Measurements from ENCODE around the gene FCER2.

Gene FCER2

GRCh38 chr19:7732045-7732444 is 30.1 kb upstream of the FCER2 start, which contains the start of gene CLEC4G:
TSS of gene CLEC4G (minus strand) at chr19:7732110. CDS start at chr19:7732102, 8 bp downstream.
- DNase-seq (ENCODE audit: low read depth) = no peak

- no peak for DNase-seq (ENCODE audit: low read depth)
Observed at GRCh38 chr19:7731615-7732014, 29.7 kb upstream of the FCER2 start.

GRCh38 chr19:7731218-7731595 is 29.3 kb upstream of the FCER2 start:
- no peak for DNase-seq (ENCODE audit: low read depth)

GRCh38 chr19:7730286-7731217 is 28.6 kb upstream of the FCER2 start:
- DNase-seq (ENCODE audit: low read depth) = no peak

GRCh38 chr19:7729831-7730285 is 27.9 kb upstream of the FCER2 start:
- DNase-seq (ENCODE audit: low read depth) = no peak

GRCh38 chr19:7729211-7729610 is 27.3 kb upstream of the FCER2 start:
- DNase-seq (ENCODE audit: low read depth) = no peak

- DNase-seq (ENCODE audit: low read depth) = no peak
Observed at GRCh38 chr19:7725791-7726190, 23.9 kb upstream of the FCER2 start.

- no peak for DNase-seq (ENCODE audit: low read depth)
Observed at GRCh38 chr19:7722231-7722651, 20.3 kb upstream of the FCER2 start.

GRCh38 chr19:7720351-7720750 is 18.4 kb upstream of the FCER2 start:
- no peak for DNase-seq (ENCODE audit: low read depth)

GRCh38 chr19:7718668-7719067 is 16.7 kb upstream of the FCER2 start:
- DNase-seq (ENCODE audit: low read depth) = no peak

GRCh38 chr19:7716762-7717161 is 14.8 kb upstream of the FCER2 start:
- DNase-seq (ENCODE audit: low read depth) = no peak

- no peak for DNase-seq (ENCODE audit: low read depth)
Observed at GRCh38 chr19:7715671-7716070, 13.7 kb upstream of the FCER2 start.

GRCh38 chr19:7710616-7711015 is 8.7 kb upstream of the FCER2 start:
- DNase-seq (ENCODE audit: low read depth) = no peak

- no peak for DNase-seq (ENCODE audit: low read depth)
Observed at GRCh38 chr19:7709932-7710460, 8.1 kb upstream of the FCER2 start.

- DNase-seq (ENCODE audit: low read depth) = no peak
Observed at GRCh38 chr19:7706955-7707456, 5.1 kb upstream of the FCER2 start.

GRCh38 chr19:7706188-7706954 is 4.4 kb upstream of the FCER2 start:
- no peak for DNase-seq (ENCODE audit: low read depth)

- peak; percentile 35 for DNase-seq (ENCODE audit: low read depth)
Observed at GRCh38 chr19:7705387-7706187, 3.7 kb upstream of the FCER2 start.

- DNase-seq (ENCODE audit: low read depth) = no peak
Observed at GRCh38 chr19:7704280-7705060, 2.5 kb upstream of the FCER2 start.

GRCh38 chr19:7703332-7703731 is 1.4 kb upstream of the FCER2 start:
- DNase-seq (ENCODE audit: low read depth) = no peak

GRCh38 chr19:7701049-7701653 is 780 bp downstream of the FCER2 start:
- DNase-seq (ENCODE audit: low read depth) = no peak
